ENCODE results near the gene MYLIP. TPM values are rescaled to one million over a fixed set of nuclear protein-coding genes. Genes with fewer than 3 reads are reported as not detected.

Gene MYLIP
- total and polyA plus RNA-seq, 8 donors = 27.8 to 58.1 (median 50.9) TPM

DNA sequence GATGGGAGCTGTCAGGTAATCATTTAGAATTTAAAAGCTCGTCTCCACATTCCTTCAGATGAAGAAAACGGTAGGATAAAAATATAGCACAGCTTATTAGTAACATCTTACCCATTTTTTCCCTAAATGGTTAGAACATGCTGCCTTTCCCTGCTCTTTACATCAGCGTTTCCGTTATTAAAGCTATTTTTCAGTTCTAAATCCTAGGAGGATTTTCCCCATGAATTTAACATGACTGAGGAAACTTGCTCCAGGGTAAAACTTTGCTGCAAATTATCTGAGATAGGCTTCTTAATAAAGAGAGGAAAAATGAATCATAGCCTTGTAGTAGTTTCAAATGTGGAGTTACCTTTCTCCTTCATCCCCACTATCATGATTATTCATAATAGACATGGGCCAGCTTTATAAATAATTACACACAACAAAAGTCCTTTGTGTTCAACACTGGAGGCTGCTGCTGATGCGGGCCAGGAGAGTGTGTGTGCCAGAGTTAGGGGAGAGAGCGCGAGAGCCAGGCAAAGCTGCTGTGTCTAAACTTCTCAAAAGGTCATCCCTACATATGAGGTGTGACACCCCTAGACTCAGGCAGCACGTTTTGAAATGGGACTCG, 24.4 kb downstream of the MYLIP start:
- DNase-seq (no peak), ATAC-seq (no peak)
- Histone ChIP-seq H3K27me3 (no peaks in the 10 kb centered on the region), H3K27ac (no peak overlapping the region), H3K4me1 (peaks cover 0 to 2% of the 10 kb centered on the region in 2 donors), H3K36me3 (peaks cover 0 to 57% of the 10 kb centered on the region in 2 donors), H3K4me3 (no peak overlapping the region), H3K9me3 (peaks cover 0 to 5% of the 10 kb centered on the region in 2 donors)
- TF ChIP-seq, protein P1, sequence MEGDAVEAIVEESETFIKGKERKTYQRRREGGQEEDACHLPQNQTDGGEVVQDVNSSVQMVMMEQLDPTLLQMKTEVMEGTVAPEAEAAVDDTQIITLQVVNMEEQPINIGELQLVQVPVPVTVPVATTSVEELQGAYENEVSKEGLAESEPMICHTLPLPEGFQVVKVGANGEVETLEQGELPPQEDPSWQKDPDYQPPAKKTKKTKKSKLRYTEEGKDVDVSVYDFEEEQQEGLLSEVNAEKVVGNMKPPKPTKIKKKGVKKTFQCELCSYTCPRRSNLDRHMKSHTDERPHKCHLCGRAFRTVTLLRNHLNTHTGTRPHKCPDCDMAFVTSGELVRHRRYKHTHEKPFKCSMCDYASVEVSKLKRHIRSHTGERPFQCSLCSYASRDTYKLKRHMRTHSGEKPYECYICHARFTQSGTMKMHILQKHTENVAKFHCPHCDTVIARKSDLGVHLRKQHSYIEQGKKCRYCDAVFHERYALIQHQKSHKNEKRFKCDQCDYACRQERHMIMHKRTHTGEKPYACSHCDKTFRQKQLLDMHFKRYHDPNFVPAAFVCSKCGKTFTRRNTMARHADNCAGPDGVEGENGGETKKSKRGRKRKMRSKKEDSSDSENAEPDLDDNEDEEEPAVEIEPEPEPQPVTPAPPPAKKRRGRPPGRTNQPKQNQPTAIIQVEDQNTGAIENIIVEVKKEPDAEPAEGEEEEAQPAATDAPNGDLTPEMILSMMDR (IDR thresholded peaks at IDR 0.05) = no peak
- intact Hi-C loops (cut with DNase I) = no loop called here

DNA sequence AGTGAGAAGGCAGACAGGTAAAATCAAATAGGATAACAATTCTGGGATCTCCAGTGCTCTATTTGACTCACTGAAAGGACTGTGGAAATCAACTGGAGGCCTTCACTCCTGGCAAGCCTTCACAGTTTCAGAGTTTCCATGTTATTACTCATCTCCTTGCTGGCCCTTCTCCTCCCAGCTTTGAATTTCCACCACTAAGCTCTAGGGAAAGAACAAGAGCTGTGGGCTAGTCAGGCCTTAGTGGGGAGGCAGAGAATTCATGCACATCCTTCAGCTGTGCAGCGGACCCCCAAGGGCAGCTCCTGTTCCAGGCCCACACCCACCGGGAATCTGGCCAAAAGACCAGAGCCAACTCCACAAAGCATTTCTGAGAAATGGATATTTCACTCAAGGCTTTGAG, 26.0 kb downstream of the MYLIP start:
- H3K27ac ChIP-seq = no peak overlapping the region
- H3K36me3 ChIP-seq = peaks cover 0 to 48% of the 10 kb centered on the region in 2 donors
- ATAC-seq (peak; percentile 79), DNase-seq (no peak)
- H3K4me3 ChIP-seq = no peak overlapping the region
- TF ChIP-seq, protein P1 (IDR thresholded peaks at IDR 0.05) = no peak
- H3K27me3 ChIP-seq = no peaks in the 10 kb centered on the region
- intact Hi-C loops (cut with DNase I) = no loop called here
- peaks cover 0 to 5% of the 10 kb centered on the region in 2 donors for H3K9me3 ChIP-seq
- no peaks in the 10 kb centered on the region for H3K4me1 ChIP-seq

DNA sequence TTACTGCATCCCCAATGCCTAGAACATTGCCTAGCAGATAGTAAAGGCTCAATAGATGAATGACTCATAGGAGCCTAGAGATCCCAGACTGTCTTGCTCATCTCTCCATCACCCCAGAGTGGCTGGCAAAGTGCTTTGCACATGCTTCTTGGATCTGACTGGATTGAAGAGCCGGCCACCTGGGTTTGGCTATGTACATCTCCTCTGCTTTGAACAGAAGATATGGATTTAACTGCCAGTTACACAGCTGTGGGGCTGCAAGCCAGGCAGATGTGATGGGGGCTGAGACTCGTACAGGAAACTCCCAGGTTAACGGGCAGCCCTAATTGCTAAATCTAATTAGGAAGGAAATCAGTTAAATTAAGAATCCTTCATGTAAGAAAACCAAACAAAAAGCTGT, 28.6 kb downstream of the MYLIP start:
- Histone ChIP-seq H3K27ac (no peak overlapping the region), H3K9me3 (peaks cover 0 to 5% of the 10 kb centered on the region in 2 donors), H3K27me3 (no peaks in the 10 kb centered on the region), H3K4me1 (no peaks in the 10 kb centered on the region), H3K4me3 (no peak overlapping the region), H3K36me3 (peaks cover 0 to 24% of the 10 kb centered on the region in 2 donors)
- intact Hi-C loops (cut with DNase I) = no loop called here
- ATAC-seq (no peak), DNase-seq (no peak)
- TF ChIP-seq, protein P1 (IDR thresholded peaks at IDR 0.05) = no peak

DNA sequence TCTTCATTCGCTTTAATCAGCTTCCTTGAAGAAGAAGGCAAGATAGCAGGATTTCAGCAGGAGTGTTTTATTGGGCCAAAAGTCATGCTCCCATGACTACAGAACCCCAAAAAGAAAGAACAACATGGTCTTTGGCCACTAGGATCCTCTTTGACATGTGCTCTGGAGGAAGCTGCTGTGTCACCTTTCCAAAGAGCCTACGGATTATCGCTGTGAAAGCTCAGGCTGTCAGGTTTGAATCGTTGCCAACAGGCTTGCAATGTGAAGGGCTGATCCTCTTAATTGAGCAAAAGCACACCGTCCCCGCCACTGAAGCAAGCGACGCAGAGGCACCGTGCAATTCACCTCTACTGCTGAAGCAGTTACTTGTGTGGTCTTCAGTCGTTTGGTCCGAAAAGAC, 29.0 kb downstream of the MYLIP start:
- ATAC-seq = peak; percentile 38

DNA sequence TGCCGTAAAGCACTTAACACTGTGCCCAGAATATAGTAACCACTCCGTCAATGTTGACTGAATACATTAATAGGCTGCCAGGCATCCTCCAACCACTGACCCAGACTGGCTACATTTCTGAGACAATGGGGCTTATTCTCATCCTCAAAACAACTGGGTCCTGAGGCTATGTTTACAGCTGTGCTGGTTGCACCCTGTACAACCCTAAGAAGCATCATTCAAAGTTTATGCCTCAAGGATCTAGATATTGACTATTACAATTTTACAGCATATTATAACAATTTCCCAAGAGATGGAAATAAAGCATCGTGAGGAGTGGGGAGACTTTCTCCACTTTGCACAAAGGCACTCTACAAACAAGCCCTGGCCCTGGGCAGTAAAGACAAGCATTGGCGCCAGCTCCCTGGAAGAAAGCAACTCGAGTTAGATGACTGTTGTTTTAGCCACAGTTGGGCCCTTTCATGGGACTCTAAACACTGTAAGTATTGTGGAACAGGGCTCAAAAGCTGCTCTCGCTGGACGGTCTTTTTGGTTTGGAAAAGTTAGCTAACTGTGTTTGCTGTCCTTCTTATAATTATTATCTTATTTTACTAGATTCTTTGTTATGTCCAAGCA, 30.2 kb downstream of the MYLIP start:
- DNase-seq = no peak
- TF ChIP-seq, protein P1 (IDR thresholded peaks at IDR 0.05) = no peak
- intact Hi-C loops (cut with DNase I) = no loop called here
- no peaks in the 10 kb centered on the region for H3K4me1 ChIP-seq
- no peak overlapping the region for H3K4me3 ChIP-seq
- H3K36me3 ChIP-seq = peaks cover 0 to 16% of the 10 kb centered on the region in 2 donors
- no peak for ATAC-seq
- no peaks in the 10 kb centered on the region for H3K27me3 ChIP-seq
- H3K9me3 ChIP-seq = peaks cover 0 to 5% of the 10 kb centered on the region in 2 donors
- no peak overlapping the region for H3K27ac ChIP-seq

More for the DNA sequence above, 29.0 kb downstream of the MYLIP start:
- Histone ChIP-seq H3K36me3 (peaks cover 0 to 19% of the 10 kb centered on the region in 2 donors), H3K9me3 (peaks cover 0 to 5% of the 10 kb centered on the region in 2 donors), H3K4me3 (no peak overlapping the region), H3K4me1 (no peaks in the 10 kb centered on the region), H3K27ac (no peak overlapping the region), H3K27me3 (no peaks in the 10 kb centered on the region)
- TF ChIP-seq, protein P1 (IDR thresholded peaks at IDR 0.05) = no peak
- intact Hi-C loops (cut with DNase I) = no loop called here
- no peak for DNase-seq
